SU-DHL-6 (cell line): Measurements from ENCODE around the gene CLDN1.
"Not testable (repeated sequence)": the region's sequence is repeated elsewhere in the genome, so short reads cannot be mapped to it uniquely, and the experiment has no call there.

Experiments
- H2AFZ ChIP-seq: fragments of 200-600 bp; sonication (generic); 2 replicates; pipeline ENCODE4 v1.6.1; 2014; ENCODE audit warnings: low read depth, mild to moderate bottlenecking, moderate library complexity, mixed read lengths, antibody characterized with exemption, low read length; ENCODE audit not compliant: severe bottlenecking
- H3F3A ChIP-seq: fragments of 200-600 bp; shearing (Covaris generic); 2 replicates; pipeline ENCODE4 v1.6.0; 2016; ENCODE audit warnings: antibody characterized with exemption, mild to moderate bottlenecking; ENCODE audit not compliant: insufficient read depth
- H3K27ac ChIP-seq: fragments of 200-600 bp; sonication (generic); 2 replicates; pipeline ENCODE4 v1.5.1; 2016; ENCODE audit warnings: low read depth, mild to moderate bottlenecking, low read length, moderate library complexity, mixed read lengths
- H3K27me3 ChIP-seq: fragments of 200-600 bp; sonication (generic), shearing (Covaris generic); 2 replicates; pipeline ENCODE4 v1.6.0; 2014; ENCODE audit warnings: mild to moderate bottlenecking, low read length
- H3K36me3 ChIP-seq: fragments of 200-600 bp; sonication (generic); 2 replicates; pipeline ENCODE4 v1.6.1; 2014; ENCODE audit warnings: mild to moderate bottlenecking, low read length, mixed read lengths
- H3K4me2 ChIP-seq: fragments of 300-600, 200-600 bp; shearing (Covaris generic), sonication (generic); 2 replicates; pipeline ENCODE4 v1.6.0; 2014; ENCODE audit warnings: low read length, low read depth, mild to moderate bottlenecking; ENCODE audit not compliant: poor library complexity, severe bottlenecking
- H3K4me3 ChIP-seq: fragments of 200-600 bp; sonication (generic); 2 replicates; pipeline ENCODE4 v1.5.1; 2014; ENCODE audit warnings: antibody characterized with exemption, low read length, mild to moderate bottlenecking, mixed read lengths; ENCODE audit not compliant: insufficient read depth, poor library complexity, severe bottlenecking
- H3K79me2 ChIP-seq: fragments of 200-600 bp; sonication (generic); 2 replicates; pipeline ENCODE4 v1.6.1; 2014; ENCODE audit warnings: mild to moderate bottlenecking, low read length, moderate library complexity; ENCODE audit not compliant: insufficient read depth
- H3K9ac ChIP-seq: fragments of 200-600 bp; sonication (generic); 2 replicates; pipeline ENCODE4 v1.7.0; 2014; ENCODE audit warnings: mild to moderate bottlenecking, low read length
- H3K9me2 ChIP-seq: fragments of 200-600 bp; sonication (generic); replicated peaks from 2 replicates; pipeline ENCODE4 v1.6.1; 2014; ENCODE audit warnings: low read length; ENCODE audit not compliant: insufficient read depth
- H3K9me3 ChIP-seq: fragments of 200-600 bp; sonication (generic); 2 replicates; pipeline ENCODE4 v1.6.1; 2014; ENCODE audit warnings: low read length, mixed read lengths; ENCODE audit not compliant: insufficient read depth
- H4K20me1 ChIP-seq: fragments of 200-600 bp; sonication (generic); 2 replicates; pipeline ENCODE4 v1.6.1; 2014; ENCODE audit warnings: low read depth, mild to moderate bottlenecking, antibody characterized with exemption, low read length, moderate library complexity, mixed read lengths
- CTCF ChIP-seq: fragments of 200-600 bp; sonication (generic); IDR thresholded peaks from one replicate; pipeline ENCODE4 v1.5.1; 2017; ENCODE audit warnings: antibody characterized with exemption, mild to moderate bottlenecking, low read length, moderate library complexity; ENCODE audit not compliant: insufficient read depth, poor library complexity, severe bottlenecking
- EZH2phosphoT487 ChIP-seq: fragments of 200-600 bp; sonication (generic), shearing (Covaris generic); conservative IDR thresholded peaks from 2 replicates; pipeline ENCODE4 v1.6.1; 2018; ENCODE audit warnings: mild to moderate bottlenecking, antibody characterized with exemption, low read length, moderate library complexity, mixed read lengths

Gene CLDN1

GRCh38 chr3:190279690-190280089, 42.6 kb downstream of the CLDN1 start:
- no peaks in the 10 kb centered on the region for H3K36me3 ChIP-seq
- no peak overlapping the region for H3K4me2 ChIP-seq
- H4K20me1 ChIP-seq = no peaks in the 10 kb centered on the region
- H3K9me2 ChIP-seq = no peaks in the 10 kb centered on the region
- H3K9ac ChIP-seq = no peak overlapping the region
- H3K4me3 ChIP-seq = no peak overlapping the region
- H3K27me3 ChIP-seq = no peaks in the 10 kb centered on the region
- TF ChIP-seq CTCF = no peak
- H3F3A ChIP-seq = no peaks in the 10 kb centered on the region
- no peak overlapping the region for H2AFZ ChIP-seq
- no peaks in the 10 kb centered on the region for H3K79me2 ChIP-seq
- H3K27ac ChIP-seq = no peak overlapping the region
- no peaks in the 10 kb centered on the region for H3K9me3 ChIP-seq

GRCh38 chr3:190272747-190273146, 49.5 kb downstream of the CLDN1 start:
- no peak overlapping the region for H3K4me3 ChIP-seq
- no peaks in the 10 kb centered on the region for H3F3A ChIP-seq
- H3K4me2 ChIP-seq = no peak overlapping the region
- no peaks in the 10 kb centered on the region for H3K27me3 ChIP-seq
- no peak overlapping the region for H3K27ac ChIP-seq
- no peak overlapping the region for H2AFZ ChIP-seq
- H4K20me1 ChIP-seq = no peaks in the 10 kb centered on the region
- H3K36me3 ChIP-seq = no peaks in the 10 kb centered on the region
- no peaks in the 10 kb centered on the region for H3K9me2 ChIP-seq
- H3K79me2 ChIP-seq = no peaks in the 10 kb centered on the region
- no peaks in the 10 kb centered on the region for H3K9me3 ChIP-seq
- H3K9ac ChIP-seq = no peak overlapping the region
- TF ChIP-seq CTCF = no peak
- no peak for TF ChIP-seq EZH2phosphoT487

- Histone ChIP-seq H3K9ac (no peak overlapping the region), H3K27me3 (no peaks in the 10 kb centered on the region), H3K4me3 (no peak overlapping the region), H3K79me2 (no peaks in the 10 kb centered on the region), H3K9me2 (no peaks in the 10 kb centered on the region), H3K9me3 (no peaks in the 10 kb centered on the region), H2AFZ (no peak overlapping the region), H3K36me3 (no peaks in the 10 kb centered on the region), H3K27ac (no peak overlapping the region), H3F3A (no peaks in the 10 kb centered on the region), H3K4me2 (no peak overlapping the region), H4K20me1 (no peaks in the 10 kb centered on the region)
- TF ChIP-seq EZH2phosphoT487 (no peak), CTCF (no peak)
Measured at GRCh38 chr3:190269101-190269500, 53.1 kb downstream of the CLDN1 start.

- not testable (repeated sequence) for H3K9me3 ChIP-seq, H3K9me2 ChIP-seq, H3K4me3 ChIP-seq, H3K79me2 ChIP-seq, H3K27ac ChIP-seq, H3K9ac ChIP-seq, H3K36me3 ChIP-seq, H3K27me3 ChIP-seq, H2AFZ ChIP-seq, H3K4me2 ChIP-seq, H4K20me1 ChIP-seq, H3F3A ChIP-seq
Measured at GRCh38 chr3:190267464-190267863, 54.8 kb downstream of the CLDN1 start.
